Measurements from ENCODE around the gene ITIH6.

DNA sequence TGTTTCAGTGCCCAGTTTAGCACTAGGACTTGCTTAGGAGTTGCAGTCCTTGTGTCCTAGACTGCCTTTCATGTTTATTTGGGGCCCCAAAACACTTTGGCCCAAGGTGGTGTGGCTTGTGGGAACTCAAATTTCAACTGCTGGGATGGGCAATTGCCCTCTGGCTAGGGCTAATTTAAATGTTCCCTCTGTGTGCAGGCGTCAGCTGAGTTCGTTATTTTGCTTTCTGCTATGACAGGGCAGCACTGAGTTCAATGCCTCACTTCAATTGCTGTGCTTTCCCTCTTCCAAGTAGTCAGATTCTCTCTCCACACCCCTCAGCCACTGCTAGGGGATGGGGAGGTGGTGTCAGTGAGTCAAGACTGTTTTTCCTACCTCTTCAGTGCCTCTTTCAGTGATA lies 51.1 kb downstream of the ITIH6 start:
- TF ChIP-seq, protein P1, sequence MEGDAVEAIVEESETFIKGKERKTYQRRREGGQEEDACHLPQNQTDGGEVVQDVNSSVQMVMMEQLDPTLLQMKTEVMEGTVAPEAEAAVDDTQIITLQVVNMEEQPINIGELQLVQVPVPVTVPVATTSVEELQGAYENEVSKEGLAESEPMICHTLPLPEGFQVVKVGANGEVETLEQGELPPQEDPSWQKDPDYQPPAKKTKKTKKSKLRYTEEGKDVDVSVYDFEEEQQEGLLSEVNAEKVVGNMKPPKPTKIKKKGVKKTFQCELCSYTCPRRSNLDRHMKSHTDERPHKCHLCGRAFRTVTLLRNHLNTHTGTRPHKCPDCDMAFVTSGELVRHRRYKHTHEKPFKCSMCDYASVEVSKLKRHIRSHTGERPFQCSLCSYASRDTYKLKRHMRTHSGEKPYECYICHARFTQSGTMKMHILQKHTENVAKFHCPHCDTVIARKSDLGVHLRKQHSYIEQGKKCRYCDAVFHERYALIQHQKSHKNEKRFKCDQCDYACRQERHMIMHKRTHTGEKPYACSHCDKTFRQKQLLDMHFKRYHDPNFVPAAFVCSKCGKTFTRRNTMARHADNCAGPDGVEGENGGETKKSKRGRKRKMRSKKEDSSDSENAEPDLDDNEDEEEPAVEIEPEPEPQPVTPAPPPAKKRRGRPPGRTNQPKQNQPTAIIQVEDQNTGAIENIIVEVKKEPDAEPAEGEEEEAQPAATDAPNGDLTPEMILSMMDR (IDR thresholded peaks at IDR 0.05; ENCODE audit: low read length), result no peak
- TF ChIP-seq EZH2 (IDR thresholded peaks at IDR 0.05; ENCODE audit: borderline replicate concordance, low read length), result no peak

All from OCI-LY1 (cell line).